HEK293T (cell line): Measurements from ENCODE around the gene ZNF488.

Source experiments
- CTCF ChIA-PET: fragments of 350-600 bp; formaldehyde crosslinking; extraction: SDS; loops from one replicate; lab custom pipeline; 2021; ENCODE audit warnings: antibody characterized with exemption, inconsistent platforms; lab: Yijun Ruan, JAX
- POLR2A ChIA-PET: fragments of 350-600 bp; formaldehyde crosslinking; extraction: SDS; loops from one replicate; lab custom pipeline; 2020; ENCODE audit warnings: antibody characterized with exemption, inconsistent platforms; lab: Yijun Ruan, JAX
- DNase-seq: peaks from one replicate; pipeline ENCODE4 v3.0.0; 2012; ENCODE audit warnings: mixed read lengths; ENCODE audit errors: extremely low spot score
- ARNT ChIP-seq: fragments of 450-650 bp; IDR thresholded peaks from 2 replicates; pipeline ENCODE4 v1.6.1; 2017; ENCODE audit warnings: mild to moderate bottlenecking
- BHLHE40 ChIP-seq: fragments of 450-650 bp; IDR thresholded peaks from 2 replicates; pipeline ENCODE4 v1.6.1; 2016; ENCODE audit warnings: mild to moderate bottlenecking, moderate library complexity, borderline replicate concordance
- CTBP1 ChIP-seq: fragments of 450-650 bp; IDR thresholded peaks from 2 replicates; pipeline ENCODE4 v1.6.1; 2016; ENCODE audit warnings: borderline replicate concordance
- ELF4 ChIP-seq: fragments of 450-650 bp; IDR thresholded peaks from 2 replicates; pipeline ENCODE4 v1.6.1; 2017; ENCODE audit warnings: antibody characterized with exemption
- FOXA1 ChIP-seq: fragments of 450-650 bp; IDR thresholded peaks from 2 replicates; pipeline ENCODE4 v1.6.1; 2016; ENCODE audit warnings: mild to moderate bottlenecking
- FOXK2 ChIP-seq: fragments of 450-650 bp; IDR thresholded peaks from 2 replicates; pipeline ENCODE4 v1.6.1; 2016; ENCODE audit warnings: mild to moderate bottlenecking
- FOXM1 ChIP-seq: fragments of 450-650 bp; IDR thresholded peaks from 2 replicates; pipeline ENCODE4 v1.6.1; 2017; ENCODE audit warnings: mild to moderate bottlenecking, borderline replicate concordance
- HDGF ChIP-seq: fragments of 450-650 bp; IDR thresholded peaks from 2 replicates; pipeline ENCODE4 v1.6.1; 2017; ENCODE audit warnings: antibody characterized with exemption, borderline replicate concordance
- L3MBTL2 ChIP-seq: fragments of 450-650 bp; conservative IDR thresholded peaks from 2 replicates; pipeline ENCODE4 v1.6.1; 2016; ENCODE audit warnings: mild to moderate bottlenecking
- LEF1 ChIP-seq: fragments of 450-650 bp; IDR thresholded peaks from 2 replicates; pipeline ENCODE4 v1.6.1; 2017; ENCODE audit warnings: mild to moderate bottlenecking, borderline replicate concordance
- NFRKB ChIP-seq: fragments of 450-650 bp; IDR thresholded peaks from 2 replicates; pipeline ENCODE4 v1.6.1; 2016; ENCODE audit warnings: mild to moderate bottlenecking, moderate library complexity
- PKNOX1 ChIP-seq: fragments of 450-650 bp; IDR thresholded peaks from 2 replicates; pipeline ENCODE4 v1.6.1; 2016
- SP1 ChIP-seq: fragments of 450-650 bp; IDR thresholded peaks from 2 replicates; pipeline ENCODE4 v1.6.1; 2017
- SUZ12 ChIP-seq: fragments of 450-650 bp; IDR thresholded peaks from 2 replicates; pipeline ENCODE4 v1.6.1; 2016; ENCODE audit warnings: mild to moderate bottlenecking
- TARDBP ChIP-seq: fragments of 450-650 bp; IDR thresholded peaks from 2 replicates; pipeline ENCODE4 v1.6.1; 2016
- ZNF384 ChIP-seq: fragments of 450-650 bp; IDR thresholded peaks from 2 replicates; pipeline ENCODE4 v1.6.1; 2016

The ZNF488 gene

GRCh38 chr10:47379901-47380300, 4.2 kb downstream of the ZNF488 start:
- no peak for DNase-seq
- TF ChIP-seq ARNT (no peak), SP1 (no peak), ELF4 (no peak), FOXM1 (no peak), CTBP1 (no peak), FOXA1 (no peak), PKNOX1 (no peak), LEF1 (no peak), FOXK2 (no peak), NFRKB (no peak), ZNF384 (no peak), L3MBTL2 (no peak), HDGF (no peak), TARDBP (no peak)
- ChIA-PET POLR2A (interaction anchor here (2.5 kb wide), 1 partner anchor 1096 kb away, joined by 18 read pairs; no protein-coding TSS in a partner anchor), CTCF (no interaction called here)

GRCh38 chr10:47379445-47379785, 4.7 kb downstream of the ZNF488 start:
- ChIA-PET CTCF (interaction anchor here (0.7 kb wide), 1 partner anchor 17 kb away, joined by 3 read pairs; no protein-coding TSS in a partner anchor), POLR2A (interaction anchor here (2.5 kb wide), 1 partner anchor 1095 kb away, joined by 18 read pairs; no protein-coding TSS in a partner anchor)
- no peak for DNase-seq
- no peak for TF ChIP-seq CTBP1
- TF ChIP-seq SUZ12: no peak
- no peak for TF ChIP-seq FOXA1
- no peak for TF ChIP-seq HDGF
- no peak for TF ChIP-seq TARDBP
- no peak for TF ChIP-seq ELF4
- no peak for TF ChIP-seq PKNOX1
- no peak for TF ChIP-seq LEF1
- TF ChIP-seq ZNF384: no peak
- TF ChIP-seq SP1: no peak
- TF ChIP-seq NFRKB: no peak
- TF ChIP-seq ARNT: no peak
- TF ChIP-seq FOXK2: no peak
- TF ChIP-seq BHLHE40: no peak
- TF ChIP-seq FOXM1: no peak

GRCh38 chr10:47378606-47379444, 5.3 kb downstream of the ZNF488 start:
- no peak for DNase-seq
- CTCF ChIA-PET: interaction anchor here (0.7 kb wide), 1 partner anchor 16 kb away, joined by 3 read pairs; no protein-coding TSS in a partner anchor
- no peak for TF ChIP-seq HDGF
- no peak for TF ChIP-seq PKNOX1
- no peak for TF ChIP-seq FOXK2
- TF ChIP-seq NFRKB: no peak
- no peak for TF ChIP-seq FOXM1
- POLR2A ChIA-PET: interaction anchor here (2.5 kb wide), 1 partner anchor 1095 kb away, joined by 18 read pairs; no protein-coding TSS in a partner anchor

GRCh38 chr10:47378183-47378510, 5.9 kb downstream of the ZNF488 start:
- ChIA-PET POLR2A (no interaction called here), CTCF (interaction anchor here (0.8 kb wide), 1 partner anchor 14 kb away, joined by 3 read pairs; no protein-coding TSS in a partner anchor)

More at GRCh38 chr10:47378183-47378510, 5.9 kb downstream of the ZNF488 start:
- DNase-seq: no peak
- no peak for TF ChIP-seq SUZ12
- TF ChIP-seq ELF4: no peak
- TF ChIP-seq LEF1: no peak
- no peak for TF ChIP-seq L3MBTL2
- TF ChIP-seq ARNT: no peak
- no peak for TF ChIP-seq NFRKB
- TF ChIP-seq FOXM1: no peak
- no peak for TF ChIP-seq ZNF384
- no peak for TF ChIP-seq HDGF
- no peak for TF ChIP-seq CTBP1
- no peak for TF ChIP-seq FOXA1
- TF ChIP-seq TARDBP: no peak
- no peak for TF ChIP-seq FOXK2
- no peak for TF ChIP-seq PKNOX1
- TF ChIP-seq BHLHE40: no peak
